NCI-H2227 (cell line): Measurements from ENCODE around the gene EPHA3.
"Not testable (repeated sequence)": the region's sequence is repeated elsewhere in the genome, so short reads cannot be mapped to it uniquely, and the experiment has no call there.

Source experiments
- DNase-seq: peaks from one replicate; lab custom pipeline; 2025; ENCODE audit not compliant: unreplicated experiment; lab: John Stamatoyannopoulos, UW

EPHA3 gene

GRCh38 chr3:89350935-89351334 is 243.5 kb downstream of the EPHA3 start:
- DNase-seq, result not testable (repeated sequence)

GRCh38 chr3:89353465-89353864 is 246.0 kb downstream of the EPHA3 start:
- no peak for DNase-seq

- DNase-seq, result no peak
Measured at GRCh38 chr3:89358281-89358680, 250.9 kb downstream of the EPHA3 start.

GRCh38 chr3:89360156-89360555 is 252.7 kb downstream of the EPHA3 start:
- no peak for DNase-seq

- no peak for DNase-seq
Measured at GRCh38 chr3:89362496-89362895, 255.1 kb downstream of the EPHA3 start.

GRCh38 chr3:89363171-89363570 is 255.8 kb downstream of the EPHA3 start:
- DNase-seq, result no peak

- no peak for DNase-seq
Measured at GRCh38 chr3:89364314-89364713, 256.9 kb downstream of the EPHA3 start.

- no peak for DNase-seq
Measured at GRCh38 chr3:89367166-89367565, 259.7 kb downstream of the EPHA3 start.

GRCh38 chr3:89368846-89369245 is 261.4 kb downstream of the EPHA3 start:
- DNase-seq, result no peak

- no peak for DNase-seq
Measured at GRCh38 chr3:89372456-89372855, 265.0 kb downstream of the EPHA3 start.

GRCh38 chr3:89373434-89373833 is 266.0 kb downstream of the EPHA3 start:
- DNase-seq, result no peak

- no peak for DNase-seq
Measured at GRCh38 chr3:89375451-89375850, 268.0 kb downstream of the EPHA3 start.

GRCh38 chr3:89380016-89380415 is 272.6 kb downstream of the EPHA3 start:
- no peak for DNase-seq

- no peak for DNase-seq
Measured at GRCh38 chr3:89392991-89393390, 285.6 kb downstream of the EPHA3 start.

GRCh38 chr3:89395456-89395855 is 288.0 kb downstream of the EPHA3 start:
- DNase-seq, result no peak

GRCh38 chr3:89395996-89396395 is 288.6 kb downstream of the EPHA3 start:
- no peak for DNase-seq

GRCh38 chr3:89402051-89402450 is 294.6 kb downstream of the EPHA3 start:
- DNase-seq, result no peak

- DNase-seq, result no peak
Measured at GRCh38 chr3:89405176-89405575, 297.8 kb downstream of the EPHA3 start.

- DNase-seq, result no peak
Measured at GRCh38 chr3:89405593-89405992, 298.2 kb downstream of the EPHA3 start.

- DNase-seq, result no peak
Measured at GRCh38 chr3:89411201-89411600, 303.8 kb downstream of the EPHA3 start.

GRCh38 chr3:89414270-89414669 is 306.8 kb downstream of the EPHA3 start:
- DNase-seq, result no peak

GRCh38 chr3:89419647-89420241 is 312.3 kb downstream of the EPHA3 start:
- no peak for DNase-seq

GRCh38 chr3:89426060-89426459 is 318.6 kb downstream of the EPHA3 start:
- no peak for DNase-seq
